B cell (primary cell): ENCODE data around the gene COL1A1.

Experiments
- EZH2 ChIP-seq: IDR thresholded peaks from 2 replicates; pipeline ENCODE4 v1.6.1; 2012; ENCODE audit warnings: borderline replicate concordance, low read depth, mild to moderate bottlenecking, moderate library complexity, low read length; ENCODE audit not compliant: insufficient read depth, poor library complexity, severe bottlenecking
- TF ChIP-seq, protein P1 (sequence below): fragments of 200-600 bp; IDR thresholded peaks from one replicate; pipeline ENCODE4 v1.8.0; 2022; ENCODE audit warnings: antibody characterized with exemption, mild to moderate bottlenecking

DNA sequence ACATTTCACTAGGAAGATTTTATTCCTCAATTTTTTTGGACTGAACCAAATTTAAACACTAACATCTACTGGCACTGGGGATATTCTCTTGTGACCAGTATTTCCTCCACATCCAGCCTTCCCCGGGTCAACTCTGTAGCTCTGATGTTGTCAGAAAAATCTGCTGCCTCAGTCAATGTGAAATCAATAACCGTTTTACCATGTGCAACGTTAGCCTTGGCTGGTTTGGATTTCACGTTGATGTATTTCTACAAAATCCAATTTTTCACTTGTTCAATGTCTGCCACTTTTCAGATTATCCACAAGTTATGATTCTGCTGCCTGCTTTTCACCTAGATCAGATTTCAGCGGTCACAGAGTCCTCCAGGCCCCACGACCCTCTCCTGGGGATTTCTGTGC, 28.5 kb downstream of the COL1A1 start:
- TF ChIP-seq, protein P1, sequence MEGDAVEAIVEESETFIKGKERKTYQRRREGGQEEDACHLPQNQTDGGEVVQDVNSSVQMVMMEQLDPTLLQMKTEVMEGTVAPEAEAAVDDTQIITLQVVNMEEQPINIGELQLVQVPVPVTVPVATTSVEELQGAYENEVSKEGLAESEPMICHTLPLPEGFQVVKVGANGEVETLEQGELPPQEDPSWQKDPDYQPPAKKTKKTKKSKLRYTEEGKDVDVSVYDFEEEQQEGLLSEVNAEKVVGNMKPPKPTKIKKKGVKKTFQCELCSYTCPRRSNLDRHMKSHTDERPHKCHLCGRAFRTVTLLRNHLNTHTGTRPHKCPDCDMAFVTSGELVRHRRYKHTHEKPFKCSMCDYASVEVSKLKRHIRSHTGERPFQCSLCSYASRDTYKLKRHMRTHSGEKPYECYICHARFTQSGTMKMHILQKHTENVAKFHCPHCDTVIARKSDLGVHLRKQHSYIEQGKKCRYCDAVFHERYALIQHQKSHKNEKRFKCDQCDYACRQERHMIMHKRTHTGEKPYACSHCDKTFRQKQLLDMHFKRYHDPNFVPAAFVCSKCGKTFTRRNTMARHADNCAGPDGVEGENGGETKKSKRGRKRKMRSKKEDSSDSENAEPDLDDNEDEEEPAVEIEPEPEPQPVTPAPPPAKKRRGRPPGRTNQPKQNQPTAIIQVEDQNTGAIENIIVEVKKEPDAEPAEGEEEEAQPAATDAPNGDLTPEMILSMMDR: no peak
- no peak for TF ChIP-seq EZH2
